ENCODE measurements around the gene SGMS1.

Gene SGMS1

GRCh38 chr10:50601974-50602373 is 21.8 kb downstream of the SGMS1 start:
- no peak for DNase-seq (ENCODE audit: low read depth)
- no peak overlapping the region for H3K4me3 ChIP-seq (ENCODE audit: control insufficient read depth, low read depth, low read length)
- no peak for TF ChIP-seq CTCF (conservative IDR thresholded peaks at IDR 0.05; ENCODE audit: control insufficient read depth, insufficient read depth, low read depth, low read length)

DNA sequence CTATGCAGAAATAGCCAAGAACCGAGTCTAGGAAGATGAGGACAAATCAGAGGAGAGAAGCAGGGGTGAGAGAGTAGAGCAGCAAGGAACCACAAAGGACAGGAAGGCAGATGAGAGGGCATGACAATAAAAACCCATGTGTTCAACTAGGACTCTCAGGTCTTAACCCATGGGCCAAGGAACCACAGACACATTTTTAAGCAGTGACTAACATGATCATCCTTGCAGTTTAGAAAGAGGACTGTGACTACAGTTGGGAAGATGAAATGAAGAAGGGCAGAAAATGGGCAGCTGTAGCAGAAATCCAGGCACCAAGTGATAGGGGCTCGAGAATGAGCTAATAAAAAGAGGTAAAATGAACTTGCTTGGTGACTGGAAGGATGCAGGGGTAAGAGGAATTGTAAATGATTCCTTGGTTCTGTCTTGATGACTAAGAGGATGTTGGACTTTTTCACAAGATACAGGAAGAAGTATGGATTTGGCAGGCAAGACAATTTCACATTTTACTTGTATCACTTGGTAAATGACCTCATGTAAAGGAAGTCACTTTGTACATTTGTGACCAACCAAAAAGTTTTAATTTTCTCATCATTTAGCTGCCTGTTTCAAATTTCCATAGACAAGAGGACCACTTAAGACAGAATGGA is 22.8 kb downstream of the SGMS1 start:
- DNase-seq (ENCODE audit: low read depth), result peak; percentile 54
- TF ChIP-seq CTCF (conservative IDR thresholded peaks at IDR 0.05; ENCODE audit: control insufficient read depth, insufficient read depth, low read depth, low read length), result no peak
- H3K4me3 ChIP-seq (ENCODE audit: control insufficient read depth, low read depth, low read length), result no peak overlapping the region

DNA sequence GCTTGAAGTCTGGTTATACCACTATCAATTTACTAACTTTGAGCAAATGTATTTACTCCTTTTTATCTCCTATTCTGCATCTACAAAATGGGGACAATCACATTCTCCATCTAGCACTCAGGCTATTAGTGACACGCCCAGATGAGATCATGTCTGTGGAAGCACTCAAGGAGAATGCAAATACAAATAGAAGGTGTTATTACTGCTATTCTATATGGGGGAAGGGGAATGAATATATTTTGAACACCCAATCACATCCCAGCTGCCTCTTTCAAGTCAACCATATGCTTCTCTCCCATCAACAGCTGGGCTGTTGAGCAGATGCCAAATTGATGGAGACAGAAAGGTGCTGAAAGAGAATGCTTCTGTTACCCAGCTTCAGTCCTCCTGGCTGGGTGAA is 23.5 kb downstream of the SGMS1 start:
- no peak for TF ChIP-seq CTCF (conservative IDR thresholded peaks at IDR 0.05; ENCODE audit: control insufficient read depth, insufficient read depth, low read depth, low read length)
- no peak overlapping the region for H3K4me3 ChIP-seq (ENCODE audit: control insufficient read depth, low read depth, low read length)
- no peak for DNase-seq (ENCODE audit: low read depth)

GRCh38 chr10:50596897-50597296 is 26.9 kb downstream of the SGMS1 start:
- DNase-seq (ENCODE audit: low read depth), result no peak
- TF ChIP-seq CTCF (conservative IDR thresholded peaks at IDR 0.05; ENCODE audit: control insufficient read depth, insufficient read depth, low read depth, low read length), result no peak
- H3K4me3 ChIP-seq (ENCODE audit: control insufficient read depth, low read depth, low read length), result no peak overlapping the region

- no peak for TF ChIP-seq CTCF (conservative IDR thresholded peaks at IDR 0.05; ENCODE audit: control insufficient read depth, insufficient read depth, low read depth, low read length)
- H3K4me3 ChIP-seq (ENCODE audit: control insufficient read depth, low read depth, low read length), result no peak overlapping the region
- no peak for DNase-seq (ENCODE audit: low read depth)
These were observed 27.3 kb downstream of the SGMS1 start for GRCh38 chr10:50596456-50596855.

GRCh38 chr10:50595785-50596184 is 28.0 kb downstream of the SGMS1 start:
- DNase-seq (ENCODE audit: low read depth), result no peak
- no peak overlapping the region for H3K4me3 ChIP-seq (ENCODE audit: control insufficient read depth, low read depth, low read length)
- no peak for TF ChIP-seq CTCF (conservative IDR thresholded peaks at IDR 0.05; ENCODE audit: control insufficient read depth, insufficient read depth, low read depth, low read length)

Data from fibroblast of mammary gland (primary cell).